Fibroblast of the conjunctiva (primary cell): ENCODE measurements around the gene TC2N.
"Not testable (repeated sequence)": the region's sequence is repeated elsewhere in the genome, so short reads cannot be mapped to it uniquely, and the experiment has no call there.

ENCODE experiments used
- DNase-seq: peaks from one replicate; pipeline ENCODE4 v3.0.0-alpha.2; 2010; ENCODE audit warnings: low read depth

The TC2N gene

GRCh38 chr14:91867316-91867988 is at the start of gene TC2N:
Gene TC2N, minus strand, starts transcription at chr14:91867536. Its CDS starts 53,767 bp downstream, at chr14:91813769.
- no peak for DNase-seq

GRCh38 chr14:91912035-91912434 is 44.7 kb upstream of the TC2N start:
- no peak for DNase-seq

- no peak for DNase-seq
Observed at GRCh38 chr14:91911474-91912032, 44.2 kb upstream of the TC2N start.

- DNase-seq, result no peak
Observed at GRCh38 chr14:91910196-91910595, 42.9 kb upstream of the TC2N start.

- no peak for DNase-seq
Observed at GRCh38 chr14:91906374-91906773, 39.0 kb upstream of the TC2N start.

- no peak for DNase-seq
Observed at GRCh38 chr14:91904956-91905645, 37.8 kb upstream of the TC2N start.

- DNase-seq, result no peak
Observed at GRCh38 chr14:91904483-91904882, 37.1 kb upstream of the TC2N start.

GRCh38 chr14:91903070-91903469 is 35.7 kb upstream of the TC2N start:
- DNase-seq, result no peak

GRCh38 chr14:91902336-91902735 is 35.0 kb upstream of the TC2N start:
- no peak for DNase-seq

GRCh38 chr14:91901449-91902226 is 34.3 kb upstream of the TC2N start:
- DNase-seq, result no peak

GRCh38 chr14:91899806-91900205 is 32.5 kb upstream of the TC2N start:
- no peak for DNase-seq

GRCh38 chr14:91899213-91899612 is 31.9 kb upstream of the TC2N start:
- DNase-seq, result no peak

GRCh38 chr14:91898372-91898771 is 31.0 kb upstream of the TC2N start:
- no peak for DNase-seq

GRCh38 chr14:91897716-91898115 is 30.4 kb upstream of the TC2N start:
- not testable (repeated sequence) for DNase-seq

GRCh38 chr14:91897106-91897701 is 29.9 kb upstream of the TC2N start:
- DNase-seq, result no peak

GRCh38 chr14:91896419-91896818 is 29.1 kb upstream of the TC2N start:
- no peak for DNase-seq

GRCh38 chr14:91893669-91894068 is 26.3 kb upstream of the TC2N start:
- DNase-seq, result no peak

- DNase-seq, result no peak
Observed at GRCh38 chr14:91893007-91893406, 25.7 kb upstream of the TC2N start.

- DNase-seq, result no peak
Observed at GRCh38 chr14:91891721-91892220, 24.4 kb upstream of the TC2N start.

GRCh38 chr14:91891101-91891500 is 23.8 kb upstream of the TC2N start:
- DNase-seq, result no peak

GRCh38 chr14:91890291-91890749 is 23.0 kb upstream of the TC2N start:
- DNase-seq, result no peak
